GM19467 (cell line): Measurements from ENCODE around the gene GPD2.
"Not testable (repeated sequence)": the region's sequence is repeated elsewhere in the genome, so short reads cannot be mapped to it uniquely, and the experiment has no call there.

Source experiments
- ATAC-seq: cut with Tn5 transposase; IDR thresholded peaks from one replicate; pipeline ENCODE4 v1.9.1; 2021; ENCODE audit warnings: mild to moderate bottlenecking, moderate library complexity; ENCODE audit not compliant: unreplicated experiment

GPD2 gene

DNA sequence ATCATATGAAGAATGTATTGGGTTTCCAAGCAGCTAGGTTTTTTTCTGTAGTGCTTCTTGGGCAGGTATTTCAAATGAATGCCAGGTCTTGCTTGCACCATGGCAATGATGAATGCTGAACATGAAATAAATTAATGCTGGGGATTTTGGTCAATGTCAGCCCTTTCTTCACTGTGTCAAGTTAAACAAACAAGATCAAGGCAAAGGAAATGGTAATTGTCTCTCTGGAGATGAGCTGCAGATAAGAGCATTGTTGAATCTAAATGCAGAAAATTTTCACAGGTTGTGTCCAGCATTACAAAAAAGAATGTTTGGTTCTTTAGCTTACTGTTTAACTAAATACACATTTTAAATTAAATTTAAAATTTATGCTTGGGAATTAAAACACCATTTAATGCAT is 144.3 kb downstream of the GPD2 start:
- no peak for ATAC-seq

DNA sequence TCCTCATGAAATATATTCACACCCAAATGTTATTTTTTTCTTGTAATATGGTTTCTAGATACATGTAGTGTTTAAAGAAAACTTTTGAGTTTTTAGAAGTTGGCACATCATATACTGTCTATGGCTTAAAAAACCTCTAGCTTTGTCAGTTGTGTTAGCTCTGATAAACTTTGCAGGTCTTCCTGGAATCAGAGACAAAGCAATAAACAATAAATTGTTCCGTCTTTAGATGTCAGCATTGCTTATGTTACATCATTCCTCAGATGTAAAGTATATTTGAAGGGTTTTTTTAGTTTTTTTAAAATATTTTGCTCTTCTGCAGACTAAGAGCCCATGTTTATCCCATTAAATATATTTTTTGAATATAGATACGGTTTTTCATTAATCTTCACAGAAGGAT is 145.1 kb downstream of the GPD2 start:
- ATAC-seq: no peak

DNA sequence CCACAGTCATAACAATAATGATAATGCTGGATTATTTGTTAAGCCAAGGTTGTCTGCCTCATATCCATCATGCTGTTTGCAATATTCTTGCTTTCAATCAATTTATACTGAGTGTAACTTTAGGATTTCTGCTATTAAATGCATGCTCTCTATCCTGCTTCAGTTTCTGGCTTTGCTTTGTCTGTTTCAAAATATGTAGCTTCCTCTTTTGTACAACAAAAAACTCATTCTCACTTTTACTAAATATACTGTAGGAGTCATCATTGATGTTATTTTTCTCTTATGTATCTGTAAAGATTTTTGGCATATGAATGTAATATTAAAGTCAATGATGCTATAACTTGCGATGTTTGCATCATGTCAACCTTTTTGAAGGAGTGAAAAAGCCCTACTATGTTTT is 149.3 kb downstream of the GPD2 start:
- no peak for ATAC-seq

DNA sequence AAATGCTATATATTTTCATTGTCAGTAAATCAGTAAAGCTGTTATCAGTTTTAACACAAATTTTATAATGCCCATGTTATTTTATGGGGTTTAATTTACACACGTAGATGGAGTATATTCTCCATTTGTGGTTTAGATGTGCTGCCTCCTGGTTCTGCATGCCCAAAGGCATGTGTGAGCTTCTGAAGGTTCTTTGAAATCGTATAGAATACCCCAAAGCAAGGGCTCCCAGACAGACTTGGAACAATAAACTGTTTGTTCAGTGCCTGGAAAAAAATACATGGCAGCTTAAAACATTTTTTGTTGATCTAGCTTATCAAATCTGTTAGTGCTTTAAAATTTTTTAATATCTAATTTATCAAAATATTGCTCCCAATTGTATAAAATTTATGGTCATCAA is 150.4 kb downstream of the GPD2 start:
- ATAC-seq: no peak

DNA sequence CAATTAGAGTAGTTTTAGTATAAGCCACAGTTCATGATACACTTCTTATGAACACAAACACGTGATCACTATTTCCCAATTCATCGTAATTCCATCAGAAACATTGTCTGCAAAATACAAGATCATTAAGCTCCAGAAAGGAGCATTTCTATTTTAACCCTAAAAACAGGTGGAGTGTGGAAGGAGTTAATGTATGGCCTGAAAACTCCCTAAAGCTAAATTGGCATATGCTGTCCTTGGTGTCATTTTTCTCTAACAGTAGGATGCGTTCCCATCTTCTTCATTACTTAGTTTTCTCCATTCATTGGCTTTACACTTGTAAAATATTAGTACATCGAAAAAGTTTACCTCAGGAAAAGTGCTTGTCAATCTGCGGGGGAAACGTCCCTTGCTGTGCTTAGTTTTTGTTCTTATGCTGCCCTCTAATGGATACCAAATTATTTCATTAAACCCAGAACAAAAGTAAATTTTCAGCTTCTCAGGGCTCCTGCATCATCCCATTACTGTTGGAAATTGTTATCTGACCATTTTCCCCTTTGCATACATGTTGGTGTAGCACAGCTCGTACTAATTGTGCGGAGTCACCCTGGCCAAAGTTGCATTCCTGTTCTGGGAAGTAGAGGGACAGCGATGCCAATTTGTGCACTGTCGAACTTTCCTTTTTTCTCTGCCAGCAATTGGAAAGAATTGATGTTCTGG is 153.4 kb downstream of the GPD2 start:
- ATAC-seq: peak; percentile 64

DNA sequence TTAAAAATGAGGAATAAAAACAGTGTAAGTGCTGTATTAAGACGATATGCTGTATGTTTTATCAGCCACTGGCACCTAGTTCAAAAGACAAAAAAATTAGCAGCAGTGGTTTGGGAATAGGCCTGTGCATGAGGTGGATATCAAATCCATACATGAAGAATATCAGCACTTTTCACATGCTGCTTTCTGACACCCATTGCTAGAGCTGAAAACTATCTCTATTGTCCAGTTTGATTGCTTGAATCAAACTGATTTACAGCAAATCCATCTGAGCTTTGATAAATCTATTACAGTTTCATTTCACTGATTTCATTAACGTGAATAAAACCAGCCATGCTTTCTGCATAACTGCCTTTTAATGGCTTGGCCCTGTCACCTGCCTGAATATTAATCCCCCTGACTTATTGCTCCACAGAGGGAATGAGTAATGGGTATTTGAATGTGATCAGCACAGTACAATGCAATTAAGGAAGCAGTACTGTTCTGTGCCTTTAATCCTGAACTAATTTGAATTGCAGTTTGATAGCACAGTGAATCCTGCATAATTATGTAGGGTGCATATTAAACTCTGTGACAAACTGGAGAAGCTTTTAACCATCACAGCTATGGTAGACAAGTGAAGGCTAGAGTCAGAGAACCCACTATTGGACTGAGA is 154.0 kb downstream of the GPD2 start:
- ATAC-seq: no peak

DNA sequence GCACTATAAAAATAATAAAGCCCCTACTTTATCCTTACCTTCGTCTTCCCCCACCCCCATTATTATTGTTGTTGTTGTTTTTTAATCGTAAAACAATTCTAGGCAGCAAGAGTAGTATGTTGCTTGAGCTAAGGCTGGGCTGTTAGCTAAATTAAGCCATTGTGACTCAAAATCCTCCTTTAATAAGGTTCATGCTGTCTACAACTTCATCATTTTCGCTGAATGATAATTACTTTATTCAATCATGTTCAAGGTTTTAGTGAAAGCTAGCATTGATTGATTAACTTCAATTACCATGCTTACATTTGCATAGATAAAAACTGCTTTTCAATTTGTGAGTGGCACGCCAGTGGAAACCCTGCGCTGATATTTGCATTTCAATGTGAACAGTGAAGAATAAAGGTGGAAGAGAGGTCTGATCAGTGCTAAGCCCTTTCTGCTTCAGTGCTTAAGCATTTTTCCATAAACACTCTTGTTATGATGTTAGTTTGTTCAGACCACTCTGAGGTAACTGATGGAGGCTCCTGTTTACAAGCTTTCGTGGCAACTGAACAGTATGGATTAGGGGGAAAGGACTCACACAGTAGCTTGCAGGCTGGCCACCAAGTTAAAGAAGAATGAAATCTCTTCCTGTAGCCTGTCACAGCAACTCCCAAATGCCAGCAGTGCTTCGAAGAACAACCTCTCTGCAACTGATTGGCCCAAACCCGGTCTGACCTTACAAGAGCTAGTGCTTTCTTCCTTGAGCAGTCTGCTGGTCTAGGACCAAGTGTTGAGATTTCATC is 156.8 kb downstream of the GPD2 start:
- no peak for ATAC-seq

DNA sequence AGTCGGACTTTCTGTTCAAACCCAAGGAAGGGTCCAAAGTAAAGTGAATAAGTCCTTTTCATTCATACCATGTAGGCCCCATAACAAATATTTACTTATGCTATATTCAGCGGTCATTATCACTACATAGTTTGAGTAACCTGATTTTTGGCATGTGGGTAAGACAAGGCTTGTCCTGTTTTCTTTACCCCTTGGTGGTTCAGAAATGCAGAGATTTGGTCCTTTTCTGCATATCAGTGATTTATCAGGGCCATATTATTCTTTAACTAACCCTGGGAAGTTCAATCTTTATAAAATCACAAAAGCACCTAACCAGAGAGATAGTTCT is 157.4 kb downstream of the GPD2 start:
- ATAC-seq: no peak

DNA sequence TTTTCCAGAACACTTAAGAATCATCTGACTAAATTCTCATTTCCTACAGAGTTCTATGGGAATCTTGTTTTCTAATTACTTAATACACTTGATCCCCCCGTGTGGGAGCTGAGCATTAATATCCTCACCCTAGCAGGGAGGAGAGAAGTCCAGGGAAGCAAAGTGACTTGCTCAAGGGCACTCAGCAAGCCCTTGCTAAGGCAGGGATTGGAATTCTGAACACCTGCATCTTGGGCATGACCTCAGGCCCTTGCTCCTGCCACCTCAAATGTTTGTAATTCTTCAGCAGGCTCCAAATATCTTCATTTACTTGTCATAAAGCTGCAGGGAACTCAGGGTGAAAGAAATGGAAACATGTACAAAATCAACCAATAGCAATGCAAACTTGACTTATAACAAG is 162.4 kb downstream of the GPD2 start:
- no peak for ATAC-seq

DNA sequence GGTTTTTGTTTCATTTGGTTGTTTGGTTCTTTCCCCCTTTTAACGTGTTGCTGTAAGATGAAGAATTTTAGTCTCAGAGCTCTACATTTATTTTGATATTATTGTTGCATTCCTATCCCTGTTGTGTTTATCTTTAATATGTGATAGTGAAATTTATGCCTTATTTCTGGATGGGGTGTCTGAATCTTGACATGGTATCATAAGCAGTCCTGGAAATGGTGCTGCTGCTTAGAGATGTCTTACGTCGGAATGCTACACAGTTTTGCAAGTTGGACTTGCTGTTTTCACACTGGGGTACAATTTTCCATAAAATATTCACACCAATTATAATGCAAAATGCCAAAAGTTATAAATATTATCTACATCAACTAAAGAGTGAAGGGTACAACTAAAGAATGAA is 164.0 kb downstream of the GPD2 start:
- ATAC-seq: no peak

DNA sequence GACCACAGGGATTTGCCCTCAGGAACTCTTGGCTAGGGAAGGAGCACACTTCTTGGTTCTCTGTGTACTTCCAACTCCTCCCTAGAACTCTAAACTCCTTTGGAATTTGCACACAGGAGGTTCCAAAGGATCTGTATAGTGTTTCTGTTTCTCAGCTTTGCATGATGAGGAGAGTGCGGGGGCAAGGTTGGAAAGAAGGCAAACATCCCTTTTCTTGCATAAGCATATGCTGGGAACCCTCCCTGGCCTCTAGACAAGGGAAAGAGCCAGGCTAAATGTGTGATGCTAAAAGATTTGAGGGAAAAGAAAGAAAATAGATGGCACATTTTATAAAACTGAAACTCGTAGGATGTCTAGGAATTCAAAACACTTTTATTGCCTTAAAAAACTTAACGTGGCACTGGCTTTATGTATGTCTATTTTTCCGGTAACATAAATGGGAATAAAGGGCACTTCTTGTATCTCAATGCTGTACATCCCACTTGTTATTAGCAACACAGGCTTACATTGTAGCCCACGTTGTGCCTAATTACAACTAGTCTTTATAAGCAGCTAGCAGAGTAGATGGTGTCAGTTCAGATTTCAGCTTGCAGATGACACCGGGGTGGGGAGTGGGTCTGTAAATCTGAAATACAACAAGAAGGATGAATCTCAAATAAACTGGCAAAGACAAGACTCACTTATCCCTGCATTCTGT is 165.8 kb downstream of the GPD2 start:
- ATAC-seq: no peak

DNA sequence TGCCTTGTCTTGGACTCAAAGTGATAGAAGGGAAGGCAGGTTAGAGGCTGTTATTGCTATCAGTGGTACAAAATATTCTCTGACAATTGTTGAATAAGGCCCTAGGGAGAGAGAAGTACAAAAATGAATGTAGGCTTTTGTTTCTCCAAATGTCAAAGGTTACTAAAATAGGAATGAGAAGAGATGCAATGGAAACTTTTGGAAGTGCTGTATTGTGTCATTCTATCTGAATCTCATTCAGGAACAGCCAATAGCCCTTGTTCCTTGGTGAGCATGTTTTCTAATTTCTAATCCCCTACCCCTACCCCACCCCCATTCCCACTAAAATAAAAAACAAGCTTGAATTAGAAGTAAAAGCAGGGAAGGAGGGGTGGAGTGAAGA is 166.4 kb downstream of the GPD2 start:
- ATAC-seq: no peak

DNA sequence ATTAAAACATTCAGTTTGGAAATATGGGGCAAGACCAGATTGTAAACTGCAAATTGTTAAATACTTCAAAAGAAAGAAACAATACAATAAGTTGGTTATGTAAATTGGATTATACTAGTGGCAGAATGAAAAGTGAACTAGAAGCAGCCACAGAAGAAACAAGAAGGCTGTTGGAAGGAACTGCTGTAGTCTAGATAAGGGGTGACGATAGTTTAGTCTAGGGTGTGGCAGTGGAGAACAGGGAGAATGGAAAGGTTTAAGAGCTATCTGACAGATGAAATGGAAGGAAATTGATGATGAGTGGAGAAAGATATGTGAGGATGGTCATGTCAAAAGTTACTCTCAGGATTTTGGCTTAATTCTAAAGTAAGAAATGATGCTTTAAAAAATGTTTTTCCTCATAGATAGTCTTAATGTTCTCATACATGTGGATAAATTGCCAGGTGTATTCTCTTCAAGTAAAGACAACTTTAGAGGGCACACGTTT is 179.7 kb downstream of the GPD2 start:
- ATAC-seq: no peak

DNA sequence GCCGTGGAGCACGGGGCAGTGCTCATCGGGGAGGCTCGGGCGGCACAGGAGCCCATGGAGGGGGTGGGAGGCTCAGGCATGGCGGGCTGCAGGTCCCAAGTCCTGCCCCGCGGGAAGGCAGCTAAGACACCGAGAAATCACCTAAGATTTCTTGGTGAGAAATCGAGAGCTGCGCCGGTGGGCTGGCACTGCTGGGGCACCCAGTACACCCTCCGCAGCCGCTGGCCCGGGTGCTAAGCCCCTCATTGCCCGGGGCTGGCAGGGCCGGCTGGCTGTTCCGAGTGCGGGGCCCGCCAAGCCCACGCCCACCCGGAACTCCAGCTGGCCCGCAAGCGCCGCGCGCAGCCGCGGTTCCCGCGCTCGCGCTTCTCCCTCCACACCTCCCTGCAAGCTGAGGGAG is 181.9 kb downstream of the GPD2 start:
- not testable (repeated sequence) for ATAC-seq

DNA sequence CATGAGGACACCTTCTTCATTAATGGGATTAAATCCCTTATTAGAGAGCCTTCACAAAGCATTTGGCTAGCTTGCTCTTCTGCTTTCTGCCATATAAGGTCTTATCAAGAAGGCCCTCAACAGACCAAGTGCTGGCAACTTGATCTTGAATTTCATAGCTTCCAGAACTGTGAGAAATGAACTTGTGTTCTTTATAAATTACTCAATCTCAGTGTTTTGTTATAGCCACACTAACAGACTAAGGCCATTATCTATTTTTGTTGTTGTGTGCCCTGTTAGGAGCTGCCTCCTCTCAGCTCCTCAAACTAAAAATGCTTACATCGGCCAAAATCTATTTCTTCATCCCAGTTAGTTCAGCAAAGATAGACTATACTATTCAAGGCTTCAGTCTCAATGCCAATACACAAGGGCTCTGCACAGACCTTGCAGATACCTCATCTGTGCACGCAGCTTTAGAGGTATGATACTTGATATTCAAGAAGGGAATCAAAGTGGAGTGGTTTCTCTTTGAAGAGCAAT is 182.9 kb downstream of the GPD2 start:
- no peak for ATAC-seq

DNA sequence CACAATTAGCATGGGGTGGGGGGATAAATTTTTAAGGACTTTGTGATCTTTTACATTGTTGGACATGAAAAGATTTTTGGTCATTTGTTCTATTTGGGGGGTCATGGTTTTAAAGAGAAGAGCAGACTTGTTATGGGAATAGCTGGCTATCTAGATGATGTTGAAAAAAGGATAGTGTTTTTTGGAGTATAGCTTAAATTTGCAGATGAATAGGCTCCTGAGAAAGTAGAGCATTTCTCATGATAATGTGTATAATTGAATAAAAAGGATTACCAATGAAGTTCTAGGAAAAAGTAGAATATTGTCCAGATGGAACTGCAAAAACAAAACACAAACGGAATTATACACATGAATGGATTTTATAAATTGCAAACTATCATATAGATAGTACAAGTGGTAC is 186.3 kb downstream of the GPD2 start:
- ATAC-seq: no peak

DNA sequence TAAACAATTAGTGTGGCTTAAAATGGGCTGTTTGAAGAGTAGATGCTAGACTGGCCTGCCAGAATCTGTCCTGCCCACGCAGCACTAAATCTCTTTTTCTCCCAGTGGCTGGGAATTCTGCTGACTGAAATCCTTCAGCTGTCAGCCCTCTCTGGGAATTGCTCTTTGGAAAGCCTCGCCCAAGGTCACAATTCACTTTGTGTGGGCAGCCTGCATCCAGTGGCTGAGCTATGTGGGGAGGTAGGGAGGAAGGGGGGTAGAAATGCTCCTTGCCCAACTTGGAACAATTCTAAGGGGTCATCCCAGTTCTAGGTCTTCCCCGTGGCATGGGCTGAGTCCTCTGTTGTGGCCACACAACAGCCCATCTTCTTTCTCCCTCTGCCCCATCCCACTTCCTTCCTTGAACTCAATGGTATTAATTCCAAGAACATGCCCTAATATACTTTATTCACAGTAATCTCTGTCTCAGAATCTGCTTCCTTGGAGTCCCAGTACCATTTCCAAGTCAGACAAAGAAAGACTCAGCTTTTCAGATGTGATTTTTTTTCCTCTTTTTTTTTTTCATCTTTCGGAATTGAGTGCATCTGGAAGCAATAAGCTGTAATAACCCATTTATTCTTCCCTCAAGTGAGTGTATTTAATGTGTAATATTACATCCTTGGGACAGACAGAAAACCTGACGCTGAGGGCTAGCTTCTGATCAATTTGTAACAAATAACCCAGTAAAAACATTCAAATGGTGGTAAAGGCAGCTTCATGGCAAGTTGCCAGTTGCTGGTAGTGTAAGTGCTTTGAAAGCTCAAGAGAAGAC is 189.4 kb downstream of the GPD2 start:
- ATAC-seq: no peak

DNA sequence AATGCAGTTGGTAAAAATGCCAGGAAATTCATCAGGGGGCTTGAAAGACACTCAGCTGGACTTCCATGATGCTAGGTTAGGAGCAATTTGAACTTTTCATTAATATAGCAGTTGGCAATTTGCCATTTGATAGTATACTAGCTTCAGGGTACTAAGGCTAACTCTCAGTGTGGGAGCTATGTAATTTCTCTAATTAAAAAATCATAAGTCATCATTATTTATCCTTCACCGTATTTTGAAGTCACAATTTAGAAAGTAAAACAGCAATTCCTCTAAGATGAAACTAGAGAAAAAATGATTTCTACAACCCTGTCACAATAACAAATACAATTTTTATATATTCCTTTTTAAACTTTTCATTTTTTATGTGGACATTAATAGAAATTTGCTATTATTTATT is 190.8 kb downstream of the GPD2 start:
- no peak for ATAC-seq

DNA sequence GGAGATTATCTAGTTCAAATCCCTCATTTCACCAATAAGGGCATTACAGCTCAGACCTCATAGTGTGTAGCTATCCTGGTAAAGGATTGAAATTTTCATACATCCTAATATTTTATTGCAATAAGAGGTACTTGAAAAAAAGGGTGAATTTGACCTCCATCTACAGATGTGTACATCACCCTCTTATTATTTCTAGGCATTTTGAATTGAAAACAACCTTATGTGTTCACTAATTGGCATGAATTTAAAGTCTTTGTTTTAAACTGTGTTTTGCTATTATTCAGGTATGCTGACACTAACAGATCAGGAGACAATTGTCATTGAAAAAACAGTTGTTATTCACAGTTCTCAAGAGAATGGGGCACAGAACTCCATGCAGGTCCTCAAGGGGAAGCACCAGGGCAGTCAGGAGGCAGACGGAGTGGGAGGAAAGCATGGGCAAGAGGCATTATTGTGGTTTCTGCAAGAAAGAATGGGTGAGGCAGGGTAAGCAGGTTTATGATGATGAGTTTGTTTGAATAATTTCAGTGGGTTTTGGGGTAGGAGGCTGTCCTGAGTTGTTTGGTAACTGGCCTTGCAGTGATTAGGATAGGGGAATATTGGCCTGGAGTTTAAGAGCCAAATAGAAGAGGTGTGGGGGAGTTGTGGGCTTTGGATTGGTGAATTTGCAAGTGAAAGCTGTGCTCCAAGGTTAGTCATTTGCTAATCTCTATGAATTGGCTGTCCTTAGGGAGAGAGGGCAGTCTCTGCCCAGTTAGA is 194.6 kb downstream of the GPD2 start:
- ATAC-seq: no peak

DNA sequence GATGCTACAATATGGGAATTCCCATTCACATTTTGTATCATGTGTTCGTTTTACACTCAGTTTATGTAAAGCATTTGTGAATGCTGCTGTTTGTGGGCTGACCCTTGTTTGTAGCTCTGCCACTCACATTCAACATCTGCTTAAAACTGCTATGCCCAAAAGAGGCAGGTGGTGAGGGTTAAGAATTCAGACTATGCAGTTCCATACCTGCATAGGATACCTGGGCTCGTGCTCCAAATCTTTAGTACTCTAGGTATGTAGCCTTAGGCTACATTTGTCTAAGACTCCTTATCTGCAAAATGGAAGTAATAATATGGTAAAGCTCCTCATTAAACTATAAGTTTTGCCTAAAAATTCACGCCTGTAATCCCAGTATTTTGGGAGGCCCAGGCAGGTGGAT is 199.5 kb downstream of the GPD2 start:
- ATAC-seq: no peak
